Thyroid gland (tissue), 4 donors: ENCODE results near the gene MOG. TPM values are rescaled to one million over a fixed set of nuclear protein-coding genes. Genes with fewer than 3 reads are reported as not detected.

ENCODE experiments used
- DNase-seq, 2 donors: peaks; one replicate each; pipeline ENCODE4 v3.0.0-alpha.2; 2019
- H3K27ac ChIP-seq, 3 donors: fragments of 200-600 bp; sonication (generic); 1 replicate in 2 of 3; 2 replicates in 1 of 3; pipeline ENCODE4 v1.5.1; 2016 to 2019; ENCODE audit warnings: mild to moderate bottlenecking in 1 of 3, moderate library complexity in 1 of 3
- H3K27me3 ChIP-seq: fragments of 200-600 bp; sonication (generic); one replicate; pipeline ENCODE4 v1.5.1; 2019
- H3K36me3 ChIP-seq, 2 donors: fragments of 200-600 bp; sonication (generic); one replicate each; pipeline ENCODE4 v1.5.1; 2016 to 2019
- H3K4me1 ChIP-seq, 2 donors: fragments of 200-600 bp; sonication (generic); one replicate each; pipeline ENCODE4 v1.5.1; 2017 to 2019
- H3K4me3 ChIP-seq, 3 donors: fragments of 200-600 bp; sonication (generic); replicated peaks in 1 of 3; 1 replicate in 2 of 3; 2 replicates in 1 of 3; pipeline ENCODE4 v1.5.1; 2016; ENCODE audit warnings: mild to moderate bottlenecking in 1 of 3
- H3K9me3 ChIP-seq: fragments of 200-600 bp; sonication (generic); one replicate; pipeline ENCODE4 v1.5.1; 2017
- CTCF ChIP-seq, 6 experiments: fragments of 200-600 bp in 3 of 6; fragments of 450-650 bp in 3 of 6; sonication (generic) in 3 of 6; IDR thresholded peaks; one replicate each; pipeline ENCODE4 v1.5.1; 2016 to 2019; ENCODE audit warnings: antibody characterized with exemption in 6 of 6, mild to moderate bottlenecking in 2 of 6, inconsistent platforms in 1 of 6, moderate library complexity in 1 of 6
- POLR2A ChIP-seq, 2 donors: fragments of 450-650 bp; IDR thresholded peaks; one replicate each; pipeline ENCODE4 v1.6.1; 2017; ENCODE audit warnings: antibody characterized with exemption in 2 of 2, mild to moderate bottlenecking in 2 of 2, moderate library complexity in 1 of 2
- WGBS, 2 donors: methylation state at CpG; one replicate each; pipeline ENCODE4 v1.1.5; 2017; 5-methylcytosine and 5-hydroxymethylcytosine counted together
- intact Hi-C: fragments of 100-400 bp; cut with DNase I; formaldehyde crosslinking; loops from one replicate; pipeline ENCODE4 v1.15.1; 2023
- total RNA-seq, 4 donors: library from RNA; depleted of rRNA; stranded (reverse); fragments of >200 nt; gene quantifications; one replicate each; pipeline ENCODE4 v1.2.3, GENCODE V29; 2016

MOG gene
- total RNA-seq, 4 donors from 2014 or later = not detected

- no peaks in the 10 kb centered on the region for H3K27me3 ChIP-seq
- H3K9me3 ChIP-seq = no peaks in the 10 kb centered on the region
- DNase-seq = no peak
- no peak for TF ChIP-seq CTCF (IDR thresholded peaks at IDR 0.05)
- TF ChIP-seq POLR2A (IDR thresholded peaks at IDR 0.05) = no peak
- intact Hi-C loops = no loop called here
- 4 to 7% methylated on average over 9 of the region's 9 CpGs for WGBS, 2 donors
- H3K4me3 ChIP-seq = peak overlapping the region; percentile 35 to 96 (median 68)
- peak overlapping the region in 1 of 3 donors; percentile 68 for H3K27ac ChIP-seq
- no peaks in the 10 kb centered on the region for H3K36me3 ChIP-seq
- peaks cover 6 to 21% of the 10 kb centered on the region in 2 donors for H3K4me1 ChIP-seq
These were observed 23.4 kb upstream of the MOG start for GRCh38 chr6:29633534-29633905.

GRCh38 chr6:29637247-29637646, 19.6 kb upstream of the MOG start:
- TF ChIP-seq POLR2A (IDR thresholded peaks at IDR 0.05) (no peak), CTCF (IDR thresholded peaks at IDR 0.05) (no peak)
- H3K4me1 ChIP-seq = peaks cover 0 to under 1% of the 10 kb centered on the region in 2 donors
- no peak overlapping the region for H3K4me3 ChIP-seq
- no peaks in the 10 kb centered on the region for H3K36me3 ChIP-seq
- no peak overlapping the region for H3K27ac ChIP-seq
- intact Hi-C loops = no loop called here
- no peaks in the 10 kb centered on the region for H3K27me3 ChIP-seq
- no peaks in the 10 kb centered on the region for H3K9me3 ChIP-seq
- 86 to 95% methylated on average over 9 of the region's 9 CpGs for WGBS, 2 donors
- no peak for DNase-seq

DNA sequence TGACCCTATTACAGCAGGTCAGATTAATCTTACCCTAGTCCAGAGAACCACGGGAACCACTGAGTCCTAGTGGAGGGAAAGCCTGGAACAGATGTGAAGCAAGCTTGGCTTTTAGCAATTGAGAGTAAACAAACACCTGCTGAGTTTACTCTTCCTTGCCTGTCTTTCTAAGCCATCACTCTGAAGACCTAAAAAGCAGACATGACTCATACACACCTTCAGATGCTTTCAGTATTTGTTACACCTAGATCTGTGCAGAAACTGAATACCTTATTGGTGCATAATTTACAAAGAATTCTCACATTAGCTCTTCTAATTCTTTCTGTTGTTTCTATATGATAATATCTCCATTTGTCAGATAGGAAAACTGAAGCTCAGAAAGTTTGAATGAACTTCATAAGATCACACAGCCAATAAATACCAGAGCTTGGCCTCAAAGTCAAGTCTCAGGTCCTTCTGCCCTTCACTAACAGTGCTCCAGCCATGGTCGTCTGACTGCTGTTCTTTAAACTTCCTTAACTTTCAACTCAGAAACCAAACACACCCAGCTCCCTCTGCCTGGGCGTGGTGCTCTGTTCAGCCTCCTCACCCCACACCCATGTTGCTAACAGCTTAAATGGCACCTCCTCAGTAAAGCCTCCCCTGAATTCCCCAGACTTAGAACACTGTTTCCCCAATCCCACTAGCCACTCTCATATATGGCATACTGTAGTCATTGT, 15.3 kb upstream of the MOG start:
- TF ChIP-seq POLR2A (IDR thresholded peaks at IDR 0.05) (no peak), CTCF (IDR thresholded peaks at IDR 0.05) (no peak)
- intact Hi-C loops = no loop called here
- Histone ChIP-seq H3K36me3 (no peaks in the 10 kb centered on the region), H3K9me3 (no peaks in the 10 kb centered on the region), H3K4me3 (no peak overlapping the region), H3K4me1 (no peaks in the 10 kb centered on the region), H3K27ac (no peak overlapping the region), H3K27me3 (no peaks in the 10 kb centered on the region)
- no peak for DNase-seq
- 40 to 44% methylated on average over 3 of the region's 3 CpGs for whole genome bisulfite sequencing, 2 donors

GRCh38 chr6:29647927-29648642, 8.8 kb upstream of the MOG start:
- TF ChIP-seq POLR2A (IDR thresholded peaks at IDR 0.05) = no peak
- TF ChIP-seq CTCF (IDR thresholded peaks at IDR 0.05) = peak in 5 of 6 experiments; percentile 10 to 48 (median 34)
- Histone ChIP-seq H3K4me1 (no peaks in the 10 kb centered on the region), H3K4me3 (no peak overlapping the region), H3K27me3 (no peaks in the 10 kb centered on the region), H3K36me3 (no peaks in the 10 kb centered on the region), H3K27ac (no peak overlapping the region), H3K9me3 (no peaks in the 10 kb centered on the region)
- intact Hi-C loops = no loop called here
- no peak for DNase-seq
- WGBS, 2 donors = 90 to 96% methylated on average over 23 of the region's 23 CpGs
